OCI-LY1 (cell line): ENCODE measurements around the gene MYO1D.

Source experiments
- H2AFZ ChIP-seq: fragments of 200-600 bp; sonication (generic), shearing (Covaris generic); 2 replicates; pipeline ENCODE4 v1.6.0; 2014; ENCODE audit warnings: antibody characterized with exemption, mild to moderate bottlenecking, low read length
- H3F3A ChIP-seq: fragments of 200-600 bp; sonication (generic), shearing (Covaris generic); 2 replicates; pipeline ENCODE4 v1.6.0; 2014; ENCODE audit warnings: mild to moderate bottlenecking, antibody characterized with exemption, low read length, moderate library complexity; ENCODE audit not compliant: insufficient read depth
- H3K27ac ChIP-seq: fragments of 200-600 bp; sonication (generic); 2 replicates; pipeline ENCODE4 v1.5.1; 2014; ENCODE audit warnings: low read length, mixed run types, mild to moderate bottlenecking, low read depth; ENCODE audit not compliant: poor library complexity, severe bottlenecking
- H3K27me3 ChIP-seq: fragments of 200-600 bp; sonication (generic); 2 replicates; pipeline ENCODE4 v1.6.0; 2014; ENCODE audit warnings: antibody characterized with exemption, mild to moderate bottlenecking, low read length, moderate library complexity; ENCODE audit not compliant: insufficient read depth
- H3K36me3 ChIP-seq: fragments of 200-600 bp; sonication (generic); 2 replicates; pipeline ENCODE4 v1.6.1; 2014; ENCODE audit warnings: mild to moderate bottlenecking, antibody characterized with exemption, low read length, moderate library complexity, mixed read lengths; ENCODE audit not compliant: insufficient read depth
- H3K4me1 ChIP-seq: fragments of 200-600 bp; sonication (generic); 2 replicates; pipeline ENCODE4 v1.5.1; 2014; ENCODE audit warnings: mild to moderate bottlenecking, low read length, moderate library complexity; ENCODE audit not compliant: insufficient read depth, severe bottlenecking
- H3K4me2 ChIP-seq: fragments of 200-600 bp; sonication (generic), shearing (Covaris generic); 2 replicates; pipeline ENCODE4 v1.6.1; 2014; ENCODE audit warnings: low read length
- H3K4me3 ChIP-seq: fragments of 200-600 bp; sonication (generic); 2 replicates; pipeline ENCODE4 v1.5.1; 2014; ENCODE audit warnings: low read length, low read depth, mild to moderate bottlenecking, mixed read lengths; ENCODE audit not compliant: poor library complexity, severe bottlenecking
- H3K79me2 ChIP-seq: fragments of 200-600 bp; shearing (Covaris generic); 2 replicates; pipeline ENCODE4 v1.6.1; 2016; ENCODE audit warnings: mixed run types, low read length, mixed read lengths; ENCODE audit not compliant: insufficient read depth
- H3K9ac ChIP-seq: fragments of 200-600 bp; sonication (generic), shearing (Covaris generic); 2 replicates; pipeline ENCODE4 v1.6.1; 2014; ENCODE audit warnings: mild to moderate bottlenecking, low read length, mixed read lengths
- H3K9me2 ChIP-seq: fragments of 200-600 bp; sonication (generic), shearing (Covaris generic); 2 replicates; pipeline ENCODE4 v1.6.1; 2014; ENCODE audit warnings: low read depth, mild to moderate bottlenecking, low read length, mixed read lengths
- H3K9me3 ChIP-seq: fragments of 200-600 bp; shearing (Covaris generic); 2 replicates; pipeline ENCODE4 v1.6.1; 2014; ENCODE audit warnings: low read length, mixed read lengths
- H4K20me1 ChIP-seq: fragments of 200-600 bp; sonication (generic), shearing (Covaris generic); 2 replicates; pipeline ENCODE4 v1.6.0; 2016; ENCODE audit warnings: mild to moderate bottlenecking, low read length; ENCODE audit not compliant: insufficient read depth
- CTCF ChIP-seq: fragments of 200-600 bp; sonication (generic), shearing (Covaris generic); IDR thresholded peaks from 2 replicates; pipeline ENCODE4 v1.5.1; 2017; ENCODE audit warnings: mild to moderate bottlenecking, antibody characterized with exemption, low read length, moderate library complexity, mixed read lengths
- EZH2 ChIP-seq: fragments of 200-600 bp; sonication (generic), shearing (Covaris generic); IDR thresholded peaks from 2 replicates; pipeline ENCODE4 v1.8.0; 2017; ENCODE audit warnings: borderline replicate concordance, mixed run types, mild to moderate bottlenecking, antibody characterized with exemption, low read length, moderate library complexity, mixed read lengths

Gene MYO1D

DNA sequence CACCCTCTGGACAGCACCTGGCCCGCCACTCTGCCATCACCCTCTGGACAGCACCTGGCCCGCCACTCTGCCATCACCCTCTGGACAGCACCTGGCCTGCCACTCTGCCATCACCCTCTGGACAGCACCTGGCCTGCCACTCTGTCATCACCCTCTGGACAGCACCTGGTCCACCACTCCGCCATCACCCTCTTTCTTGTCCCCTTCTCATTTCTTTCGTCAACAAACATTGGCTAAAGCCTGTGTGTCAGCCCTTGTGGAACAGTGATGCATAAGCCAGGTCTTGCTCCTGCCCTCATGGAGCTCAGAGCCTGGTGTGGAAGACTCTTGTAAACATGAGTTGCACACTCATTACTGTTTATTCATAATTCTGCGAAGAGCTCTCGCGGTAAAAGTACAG, 358.9 kb downstream of the MYO1D start:
- Histone ChIP-seq H3K4me2 (no peak overlapping the region), H3K79me2 (no peaks in the 10 kb centered on the region), H3K27me3 (peaks cover 5% of the 10 kb centered on the region; the same call in 1 of the 2 replicates), H3K27ac (no peak overlapping the region), H3K9me2 (no peaks in the 10 kb centered on the region), H3K4me3 (no peak overlapping the region), H3K9ac (no peak overlapping the region), H3K36me3 (no peaks in the 10 kb centered on the region), H3K9me3 (no peaks in the 10 kb centered on the region), H2AFZ (no peak overlapping the region), H3K4me1 (peaks cover 16% of the 10 kb centered on the region), H3F3A (no peaks in the 10 kb centered on the region), H4K20me1 (no peaks in the 10 kb centered on the region)
- TF ChIP-seq EZH2 (no peak), CTCF (no peak)

DNA sequence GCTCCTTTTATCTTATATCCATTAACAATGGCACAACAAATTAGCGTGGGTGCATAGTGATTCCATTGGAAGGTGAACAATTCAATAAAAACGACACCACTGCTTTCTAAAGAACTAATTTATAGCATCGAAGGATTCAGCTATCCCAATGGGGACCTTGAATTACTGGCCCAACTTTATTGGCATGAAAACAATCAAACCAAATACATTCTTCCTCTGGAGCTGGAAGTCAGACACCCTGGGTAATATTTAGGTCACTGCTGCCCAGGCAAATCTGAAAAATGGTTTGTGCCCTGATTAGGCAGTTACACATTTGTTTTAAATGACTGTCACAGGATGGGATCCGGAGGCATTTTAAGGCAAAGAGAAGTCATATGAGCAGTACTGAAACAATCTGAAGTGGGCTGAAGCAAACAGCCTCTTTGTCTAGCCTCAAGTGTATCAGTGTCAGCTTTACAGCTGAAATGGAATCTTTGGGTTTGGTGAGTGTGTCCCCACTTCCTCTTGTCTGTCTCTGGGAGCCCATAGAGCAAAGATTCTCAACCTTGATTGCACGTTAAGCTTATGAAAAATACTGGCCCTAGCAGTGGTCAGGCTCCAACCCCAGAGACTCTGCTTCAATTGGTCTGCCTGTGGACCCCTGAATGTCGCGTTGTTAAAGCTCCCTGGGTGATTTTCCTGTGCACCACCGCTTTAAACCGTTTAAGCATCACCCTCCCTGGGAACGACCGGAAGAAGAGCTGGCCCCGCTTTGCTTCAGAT, 359.8 kb downstream of the MYO1D start:
- Histone ChIP-seq H3K36me3 (no peaks in the 10 kb centered on the region), H3K27me3 (peaks cover 5% of the 10 kb centered on the region), H3K4me1 (peaks cover 13% of the 10 kb centered on the region), H3K27ac (no peak overlapping the region), H3K79me2 (no peaks in the 10 kb centered on the region), H3K9me3 (no peaks in the 10 kb centered on the region), H3K9ac (no peak overlapping the region), H3K4me3 (no peak overlapping the region), H4K20me1 (no peaks in the 10 kb centered on the region), H3K4me2 (no peak overlapping the region), H3K9me2 (no peaks in the 10 kb centered on the region), H2AFZ (no peak overlapping the region), H3F3A (no peaks in the 10 kb centered on the region)
- TF ChIP-seq EZH2 (no peak), CTCF (no peak)

GRCh38 chr17:32516450-32516849, 360.5 kb downstream of the MYO1D start:
- H3K79me2 ChIP-seq: no peaks in the 10 kb centered on the region
- peaks cover 13% of the 10 kb centered on the region for H3K4me1 ChIP-seq
- H3K9me3 ChIP-seq: no peaks in the 10 kb centered on the region
- peaks cover 5% of the 10 kb centered on the region for H3K27me3 ChIP-seq
- TF ChIP-seq EZH2: no peak
- TF ChIP-seq CTCF: no peak
- no peak overlapping the region for H2AFZ ChIP-seq
- H3K36me3 ChIP-seq: no peaks in the 10 kb centered on the region
- H4K20me1 ChIP-seq: no peaks in the 10 kb centered on the region
- H3K9ac ChIP-seq: no peak overlapping the region
- H3F3A ChIP-seq: no peaks in the 10 kb centered on the region
- H3K27ac ChIP-seq: no peak overlapping the region
- no peak overlapping the region for H3K4me3 ChIP-seq
- no peak overlapping the region for H3K4me2 ChIP-seq
- no peaks in the 10 kb centered on the region for H3K9me2 ChIP-seq
